Vagina (tissue), 2 donors: ENCODE data around the gene FBXO48. TPM values are rescaled to one million over a fixed set of nuclear protein-coding genes. Genes with fewer than 3 reads are reported as not detected.

Source experiments
- DNase-seq, 2 donors: peaks; one replicate each; pipeline ENCODE4 v3.0.0-alpha.2; 2017; ENCODE audit errors: extremely low spot score in 2 of 2
- H3K27ac ChIP-seq: fragments of 200-600 bp; sonication (generic); one replicate; pipeline ENCODE4 v1.5.1; 2019
- H3K27me3 ChIP-seq: fragments of 200-600 bp; sonication (generic); one replicate; pipeline ENCODE4 v1.5.1; 2019
- H3K36me3 ChIP-seq, 2 donors: fragments of 200-600 bp; sonication (generic); one replicate each; pipeline ENCODE4 v1.5.1; 2017 to 2019
- H3K4me1 ChIP-seq: fragments of 200-600 bp; sonication (generic); one replicate; pipeline ENCODE4 v1.5.1; 2019
- H3K4me3 ChIP-seq, 2 donors: fragments of 200-600 bp; sonication (generic); 1 replicate in 1 of 2; 2 replicates in 1 of 2; pipeline ENCODE4 v1.5.1; 2016 to 2019
- H3K9me3 ChIP-seq: fragments of 200-600 bp; sonication (generic); one replicate; pipeline ENCODE4 v1.5.1; 2019
- POLR2A ChIP-seq, 2 donors: fragments of 450-650 bp; IDR thresholded peaks; one replicate each; pipeline ENCODE4 v1.6.1; 2017; ENCODE audit warnings: antibody characterized with exemption in 2 of 2, mild to moderate bottlenecking in 2 of 2, moderate library complexity in 2 of 2
- POLR2AphosphoS5 ChIP-seq, 2 donors: sonication (generic); formaldehyde crosslinking; IDR thresholded peaks; one replicate each; pipeline ENCODE4 v1.9.0; 2017; ENCODE audit warnings: antibody characterized with exemption in 2 of 2, mild to moderate bottlenecking in 2 of 2, low read depth in 1 of 2; ENCODE audit not compliant: insufficient read depth in 1 of 2
- intact Hi-C: fragments of 100-400 bp; cut with DNase I; formaldehyde crosslinking; loops from one replicate; pipeline ENCODE4 v1.15.1; 2023
- total RNA-seq: library from RNA; depleted of rRNA; stranded (reverse); fragments of >200 nt; gene quantifications from one replicate; pipeline ENCODE4 v1.2.3, GENCODE V29; 2016
- TF ChIP-seq, protein P1 (sequence below), 3 experiments: fragments of 450-650 bp in 2 of 3; fragments of 200-600 bp in 1 of 3; sonication (generic) in 1 of 3; IDR thresholded peaks; one replicate each; pipeline ENCODE4 v1.5.1; 2017 to 2019; ENCODE audit warnings: antibody characterized with exemption in 3 of 3, mild to moderate bottlenecking in 2 of 3, moderate library complexity in 2 of 3

FBXO48 gene
- total RNA-seq, 1 donor from 2014 or later, result 1.2 TPM

DNA sequence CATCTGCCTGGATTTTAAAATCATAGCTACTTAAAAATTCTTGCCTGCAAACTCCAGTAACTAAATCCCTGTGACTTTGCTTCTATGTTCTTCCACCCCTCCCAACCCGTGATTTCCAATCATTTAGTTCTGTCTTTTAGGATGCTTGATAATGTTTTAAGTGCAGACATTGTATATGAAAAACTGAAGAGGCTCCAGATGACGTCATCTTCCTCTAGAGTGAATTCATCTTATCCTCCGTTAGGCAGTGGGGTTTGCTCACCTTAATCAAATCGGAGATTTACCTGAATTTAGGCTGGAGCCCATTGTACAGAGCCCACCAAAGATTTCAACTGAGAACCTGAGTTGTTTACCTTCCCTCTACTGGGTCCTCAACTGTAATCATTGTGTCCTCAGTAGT lies 10.9 kb downstream of the FBXO48 start:
- intact Hi-C loops, result no loop called here
- Histone ChIP-seq H3K27ac (no peak overlapping the region), H3K4me1 (no peaks in the 10 kb centered on the region), H3K27me3 (no peaks in the 10 kb centered on the region), H3K36me3 (no peaks in the 10 kb centered on the region), H3K4me3 (no peak overlapping the region), H3K9me3 (no peaks in the 10 kb centered on the region)
- no peak for DNase-seq
- no peak for TF ChIP-seq POLR2A (IDR thresholded peaks at IDR 0.05)
- no peak for TF ChIP-seq POLR2AphosphoS5 (IDR thresholded peaks at IDR 0.05; ENCODE audit: insufficient read depth in 1 of 2, low read depth in 1 of 2)
- TF ChIP-seq, protein P1, sequence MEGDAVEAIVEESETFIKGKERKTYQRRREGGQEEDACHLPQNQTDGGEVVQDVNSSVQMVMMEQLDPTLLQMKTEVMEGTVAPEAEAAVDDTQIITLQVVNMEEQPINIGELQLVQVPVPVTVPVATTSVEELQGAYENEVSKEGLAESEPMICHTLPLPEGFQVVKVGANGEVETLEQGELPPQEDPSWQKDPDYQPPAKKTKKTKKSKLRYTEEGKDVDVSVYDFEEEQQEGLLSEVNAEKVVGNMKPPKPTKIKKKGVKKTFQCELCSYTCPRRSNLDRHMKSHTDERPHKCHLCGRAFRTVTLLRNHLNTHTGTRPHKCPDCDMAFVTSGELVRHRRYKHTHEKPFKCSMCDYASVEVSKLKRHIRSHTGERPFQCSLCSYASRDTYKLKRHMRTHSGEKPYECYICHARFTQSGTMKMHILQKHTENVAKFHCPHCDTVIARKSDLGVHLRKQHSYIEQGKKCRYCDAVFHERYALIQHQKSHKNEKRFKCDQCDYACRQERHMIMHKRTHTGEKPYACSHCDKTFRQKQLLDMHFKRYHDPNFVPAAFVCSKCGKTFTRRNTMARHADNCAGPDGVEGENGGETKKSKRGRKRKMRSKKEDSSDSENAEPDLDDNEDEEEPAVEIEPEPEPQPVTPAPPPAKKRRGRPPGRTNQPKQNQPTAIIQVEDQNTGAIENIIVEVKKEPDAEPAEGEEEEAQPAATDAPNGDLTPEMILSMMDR (IDR thresholded peaks at IDR 0.05), result no peak

DNA sequence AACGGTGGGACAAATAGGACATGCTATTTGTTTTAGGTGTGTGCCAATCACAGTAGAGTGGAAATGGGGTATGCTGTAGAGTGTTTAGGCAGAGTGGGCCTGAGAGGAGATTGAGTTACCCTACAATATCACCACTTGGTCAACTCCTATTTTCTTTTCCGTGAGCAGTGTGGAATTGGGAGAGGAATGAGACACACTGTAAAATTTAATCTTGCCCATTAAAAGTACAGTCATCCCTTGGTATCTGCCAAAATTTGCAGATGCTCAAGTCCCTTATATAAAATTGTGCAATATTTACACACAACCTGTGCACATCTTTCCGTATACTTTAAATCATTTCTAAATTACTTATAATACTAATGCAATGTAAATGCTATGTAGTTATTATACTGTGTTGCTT lies 12.4 kb downstream of the FBXO48 start:
- H3K27me3 ChIP-seq, result no peaks in the 10 kb centered on the region
- intact Hi-C loops, result no loop called here
- H3K9me3 ChIP-seq, result no peaks in the 10 kb centered on the region
- H3K4me1 ChIP-seq, result no peaks in the 10 kb centered on the region
- no peaks in the 10 kb centered on the region for H3K36me3 ChIP-seq
- TF ChIP-seq POLR2A (IDR thresholded peaks at IDR 0.05) (no peak), POLR2AphosphoS5 (IDR thresholded peaks at IDR 0.05; ENCODE audit: insufficient read depth in 1 of 2, low read depth in 1 of 2) (no peak)
- TF ChIP-seq, protein P1 (IDR thresholded peaks at IDR 0.05), result no peak
- DNase-seq, result no peak
- no peak overlapping the region for H3K27ac ChIP-seq
- no peak overlapping the region for H3K4me3 ChIP-seq

DNA sequence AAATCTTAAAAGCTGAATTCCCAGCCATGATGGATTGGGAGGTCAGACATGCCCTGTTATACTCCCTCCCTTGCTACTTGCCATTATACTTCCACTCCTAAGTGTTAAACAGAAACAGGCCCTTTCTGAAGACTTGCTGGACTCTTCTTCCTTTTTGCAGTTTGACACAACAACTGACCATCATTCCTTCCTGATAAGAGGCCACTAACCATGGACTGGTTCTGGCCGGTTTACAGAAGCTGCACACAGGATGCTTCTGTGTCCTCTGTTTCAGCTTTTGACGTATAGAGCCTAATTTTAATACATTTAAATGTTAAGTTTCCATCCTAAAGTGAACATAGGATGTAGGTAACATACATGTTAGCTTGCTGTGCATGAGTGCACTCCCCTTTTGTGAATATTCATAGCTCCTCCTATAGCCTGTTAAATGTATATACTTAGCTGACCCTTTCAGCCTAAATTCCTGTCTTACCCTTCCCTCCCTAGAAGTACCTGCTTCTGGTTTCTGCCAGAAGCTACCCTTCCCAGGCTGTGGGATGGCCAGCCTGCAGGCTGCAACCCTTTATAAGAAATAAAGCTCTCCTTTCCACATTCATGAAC lies 13.2 kb downstream of the FBXO48 start:
- no peak for DNase-seq
- Histone ChIP-seq H3K9me3 (no peaks in the 10 kb centered on the region), H3K4me1 (no peaks in the 10 kb centered on the region), H3K4me3 (no peak overlapping the region), H3K27ac (no peak overlapping the region), H3K27me3 (no peaks in the 10 kb centered on the region), H3K36me3 (no peaks in the 10 kb centered on the region)
- intact Hi-C loops, result no loop called here
- TF ChIP-seq POLR2AphosphoS5 (IDR thresholded peaks at IDR 0.05; ENCODE audit: insufficient read depth in 1 of 2, low read depth in 1 of 2), result no peak
- TF ChIP-seq, protein P1 (IDR thresholded peaks at IDR 0.05), result no peak
- TF ChIP-seq POLR2A (IDR thresholded peaks at IDR 0.05), result no peak

DNA sequence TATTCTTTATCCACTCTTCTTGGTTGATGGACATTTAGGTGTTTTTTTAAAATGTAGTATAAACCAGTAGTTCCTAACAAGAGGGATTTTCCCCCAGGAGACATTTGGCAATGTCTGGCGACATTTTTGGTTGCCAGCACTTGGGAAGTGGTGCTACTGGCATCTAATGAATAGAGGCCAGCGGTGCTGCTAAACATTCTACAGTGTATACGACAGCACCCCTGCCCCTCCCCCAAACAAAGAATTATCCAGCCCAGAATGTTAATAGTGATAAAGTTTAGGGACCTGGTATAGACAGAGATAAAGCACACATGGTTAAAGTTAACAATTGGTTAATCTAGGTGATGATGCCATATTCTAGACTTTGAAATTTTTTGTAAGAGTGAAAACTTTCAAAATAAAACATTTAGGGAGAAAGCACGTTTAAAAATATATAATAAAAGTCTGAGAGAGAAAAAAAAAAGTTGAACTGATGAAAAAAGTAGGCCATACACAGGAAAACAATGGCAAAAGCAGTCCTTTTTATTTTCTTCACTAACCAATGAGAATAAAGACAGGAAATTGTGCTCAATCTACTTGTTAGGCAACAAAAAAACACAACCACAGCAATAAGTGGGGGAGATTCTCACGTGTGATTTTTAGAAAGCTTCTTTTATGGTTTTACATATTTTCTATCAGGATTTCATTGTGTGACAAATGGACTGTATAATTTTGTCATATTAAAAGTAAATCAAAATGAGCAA lies 14.8 kb downstream of the FBXO48 start:
- no peaks in the 10 kb centered on the region for H3K27me3 ChIP-seq
- no peak overlapping the region for H3K27ac ChIP-seq
- TF ChIP-seq, protein P1 (IDR thresholded peaks at IDR 0.05), result no peak
- TF ChIP-seq POLR2AphosphoS5 (IDR thresholded peaks at IDR 0.05; ENCODE audit: insufficient read depth in 1 of 2, low read depth in 1 of 2) (no peak), POLR2A (IDR thresholded peaks at IDR 0.05) (no peak)
- no peak overlapping the region for H3K4me3 ChIP-seq
- intact Hi-C loops, result no loop called here
- DNase-seq, result no peak
- H3K9me3 ChIP-seq, result no peaks in the 10 kb centered on the region
- no peaks in the 10 kb centered on the region for H3K36me3 ChIP-seq
- H3K4me1 ChIP-seq, result no peaks in the 10 kb centered on the region
